Smooth muscle cell (in vitro differentiated cells): ENCODE measurements around the gene DRAP1. TPM values are rescaled to one million over a fixed set of nuclear protein-coding genes. Genes with fewer than 3 reads are reported as not detected.

Source experiments
- DNase-seq: peaks from one replicate; lab custom pipeline; 2025; ENCODE audit not compliant: unreplicated experiment; lab: John Stamatoyannopoulos, UW
- H2AFZ ChIP-seq: fragments of 200-600 bp; sonication (generic); 2 replicates; pipeline ENCODE4 v1.6.0; 2016; ENCODE audit warnings: antibody characterized with exemption, low read depth, mild to moderate bottlenecking
- H3F3A ChIP-seq: fragments of 200-600 bp; sonication (generic); 2 replicates; pipeline ENCODE4 v1.6.0; 2017; ENCODE audit warnings: antibody characterized with exemption, low read depth
- H3K27ac ChIP-seq: fragments of 200-600 bp; sonication (generic); 2 replicates; pipeline ENCODE4 v1.5.1; 2016; ENCODE audit warnings: low read depth, mild to moderate bottlenecking
- H3K27me3 ChIP-seq: fragments of 200-600 bp; sonication (generic); 2 replicates; pipeline ENCODE4 v1.6.1; 2016; ENCODE audit warnings: low read depth, mild to moderate bottlenecking
- H3K36me3 ChIP-seq: fragments of 200-600 bp; sonication (generic); 2 replicates; pipeline ENCODE4 v1.5.1; 2016; ENCODE audit warnings: low read depth
- H3K4me1 ChIP-seq: fragments of 200-600 bp; sonication (generic); 2 replicates; pipeline ENCODE4 v1.5.1; 2016; ENCODE audit warnings: low read depth
- H3K4me2 ChIP-seq: fragments of 200-600 bp; sonication (generic); 2 replicates; pipeline ENCODE4 v1.6.0; 2016; ENCODE audit warnings: mild to moderate bottlenecking
- H3K4me3 ChIP-seq: fragments of 200-600 bp; sonication (generic); 2 replicates; pipeline ENCODE4 v1.5.1; 2016; ENCODE audit warnings: mild to moderate bottlenecking
- H3K79me2 ChIP-seq: fragments of 200-600 bp; sonication (generic); 2 replicates; pipeline ENCODE4 v1.6.0; 2016; ENCODE audit warnings: low read depth, mild to moderate bottlenecking
- H3K9ac ChIP-seq: fragments of 200-600 bp; sonication (generic); 2 replicates; pipeline ENCODE4 v1.6.0; 2016; ENCODE audit warnings: low read depth
- H3K9me3 ChIP-seq: fragments of 200-600 bp; sonication (generic); replicated peaks from 2 replicates; pipeline ENCODE4 v1.5.1; 2016; ENCODE audit warnings: low read depth
- H4K20me1 ChIP-seq: fragments of 200-600 bp; sonication (generic); 2 replicates; pipeline ENCODE4 v1.6.0; 2016; ENCODE audit warnings: low read depth
- CTCF ChIP-seq: fragments of 200-600 bp; sonication (generic); IDR thresholded peaks from 2 replicates; pipeline ENCODE4 v1.5.1; 2017; ENCODE audit warnings: borderline replicate concordance, mild to moderate bottlenecking, antibody characterized with exemption; ENCODE audit not compliant: insufficient read depth, poor library complexity, severe bottlenecking
- WGBS: methylation state at CpG from one replicate; pipeline ENCODE4 v1.1.7; 2016; ENCODE audit warnings: low lambda C conversion rate; 5-methylcytosine and 5-hydroxymethylcytosine counted together
- polyA plus RNA-seq: library from polyadenylated mRNA; unstranded; fragments of >200 nt; fragmentation: Nextera tagmentation; extraction: Ambion mirVana; gene quantifications from 2 replicates; pipeline ENCODE4 v1.2.1, GENCODE V29; 2016
- total RNA-seq: library from RNA; depleted of rRNA; stranded (reverse); fragments of >200 nt; gene quantifications from 2 replicates; pipeline ENCODE4 v1.2.3, GENCODE V29; 2014

DRAP1 gene
- total and polyA plus RNA-seq, 2 experiments from 2014 or later = 79.3 to 278 TPM

GRCh38 chr11:65896034-65896999 is 22.9 kb upstream of the DRAP1 start:
- Histone ChIP-seq H3K27ac (no peak overlapping the region), H3K9ac (no peak overlapping the region), H2AFZ (no peak overlapping the region), H3K27me3 (no peaks in the 10 kb centered on the region), H3K4me1 (peaks cover 12% of the 10 kb centered on the region), H4K20me1 (peaks cover 64% of the 10 kb centered on the region), H3F3A (peaks cover 15% of the 10 kb centered on the region), H3K79me2 (peaks cover 70% of the 10 kb centered on the region), H3K9me3 (no peaks in the 10 kb centered on the region), H3K36me3 (no peaks in the 10 kb centered on the region), H3K4me2 (no peak overlapping the region), H3K4me3 (no peak overlapping the region)
- 97% methylated on average over 14 of the region's 14 CpGs for WGBS
- no peak for TF ChIP-seq CTCF
- no peak for DNase-seq

- Histone ChIP-seq H2AFZ (no peak overlapping the region), H3K36me3 (no peaks in the 10 kb centered on the region), H3K9me3 (no peaks in the 10 kb centered on the region), H3K4me2 (no peak overlapping the region), H4K20me1 (peaks cover 57% of the 10 kb centered on the region), H3F3A (peaks cover 21% of the 10 kb centered on the region), H3K27ac (no peak overlapping the region), H3K4me3 (no peak overlapping the region), H3K4me1 (peaks cover 15% of the 10 kb centered on the region), H3K27me3 (no peaks in the 10 kb centered on the region), H3K79me2 (peaks cover 66% of the 10 kb centered on the region), H3K9ac (no peak overlapping the region)
- WGBS = 97% methylated on average over 4 of the region's 4 CpGs
- no peak for DNase-seq
- no peak for TF ChIP-seq CTCF
Measured at GRCh38 chr11:65897020-65897471, 22.2 kb upstream of the DRAP1 start.

GRCh38 chr11:65898656-65899355 is 20.4 kb upstream of the DRAP1 start:
- Histone ChIP-seq H3K4me1 (peaks cover 25% of the 10 kb centered on the region), H3K4me3 (peak overlapping the region; percentile 89), H3K9me3 (no peaks in the 10 kb centered on the region), H3K36me3 (no peaks in the 10 kb centered on the region), H3K27me3 (no peaks in the 10 kb centered on the region), H4K20me1 (peaks cover 45% of the 10 kb centered on the region), H3K4me2 (peak overlapping the region; percentile 99), H3K79me2 (peaks cover 54% of the 10 kb centered on the region), H3K9ac (peak overlapping the region; percentile 99), H2AFZ (no peak overlapping the region), H3F3A (peaks cover 26% of the 10 kb centered on the region), H3K27ac (peak overlapping the region; percentile 82)
- 28% methylated on average over 22 of the region's 28 CpGs for WGBS
- TF ChIP-seq CTCF = no peak
- DNase-seq = no peak
